ENCODE data around the gene RYR1. TPM values are rescaled to one million over a fixed set of nuclear protein-coding genes. Genes with fewer than 3 reads are reported as not detected.

RYR1 gene
- total and polyA plus RNA-seq, 2 experiments from 2014 or later = 0.07 to 0.21 TPM

DNA sequence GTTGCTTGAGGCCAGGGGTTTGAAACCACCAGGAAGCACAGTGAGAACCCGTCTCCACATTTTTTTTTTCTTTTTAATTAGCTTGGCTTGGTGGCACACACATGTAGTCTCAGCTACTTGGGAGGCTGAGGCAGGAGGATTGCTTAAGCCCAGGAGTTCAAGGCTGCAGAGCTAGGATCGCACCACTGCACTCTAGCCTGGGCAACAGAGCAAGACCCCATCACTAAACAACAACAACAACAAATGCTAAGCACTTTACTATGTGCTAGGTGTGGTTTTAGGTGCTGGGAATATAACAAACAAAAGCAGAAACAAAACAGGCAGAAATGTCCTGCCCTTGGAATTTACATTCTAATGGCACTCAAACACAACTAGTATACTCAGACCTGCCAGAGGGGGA, 51.3 kb downstream of the RYR1 start:
- no peak overlapping the region for H3K27ac ChIP-seq
- TF ChIP-seq EZH2 (IDR thresholded peaks at IDR 0.05; ENCODE audit: borderline replicate concordance) = no peak
- TF ChIP-seq, protein P1, sequence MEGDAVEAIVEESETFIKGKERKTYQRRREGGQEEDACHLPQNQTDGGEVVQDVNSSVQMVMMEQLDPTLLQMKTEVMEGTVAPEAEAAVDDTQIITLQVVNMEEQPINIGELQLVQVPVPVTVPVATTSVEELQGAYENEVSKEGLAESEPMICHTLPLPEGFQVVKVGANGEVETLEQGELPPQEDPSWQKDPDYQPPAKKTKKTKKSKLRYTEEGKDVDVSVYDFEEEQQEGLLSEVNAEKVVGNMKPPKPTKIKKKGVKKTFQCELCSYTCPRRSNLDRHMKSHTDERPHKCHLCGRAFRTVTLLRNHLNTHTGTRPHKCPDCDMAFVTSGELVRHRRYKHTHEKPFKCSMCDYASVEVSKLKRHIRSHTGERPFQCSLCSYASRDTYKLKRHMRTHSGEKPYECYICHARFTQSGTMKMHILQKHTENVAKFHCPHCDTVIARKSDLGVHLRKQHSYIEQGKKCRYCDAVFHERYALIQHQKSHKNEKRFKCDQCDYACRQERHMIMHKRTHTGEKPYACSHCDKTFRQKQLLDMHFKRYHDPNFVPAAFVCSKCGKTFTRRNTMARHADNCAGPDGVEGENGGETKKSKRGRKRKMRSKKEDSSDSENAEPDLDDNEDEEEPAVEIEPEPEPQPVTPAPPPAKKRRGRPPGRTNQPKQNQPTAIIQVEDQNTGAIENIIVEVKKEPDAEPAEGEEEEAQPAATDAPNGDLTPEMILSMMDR (IDR thresholded peaks at IDR 0.05; ENCODE audit: poor library complexity) = no peak
- TF ChIP-seq EZH2phosphoT487 (IDR thresholded peaks at IDR 0.05; ENCODE audit: low read depth, severe bottlenecking, unreplicated experiment) = no peak
- WGBS (ENCODE audit: low lambda C conversion rate, missing lambda C conversion rate) = 84% methylated on average over 2 of the region's 2 CpGs

DNA sequence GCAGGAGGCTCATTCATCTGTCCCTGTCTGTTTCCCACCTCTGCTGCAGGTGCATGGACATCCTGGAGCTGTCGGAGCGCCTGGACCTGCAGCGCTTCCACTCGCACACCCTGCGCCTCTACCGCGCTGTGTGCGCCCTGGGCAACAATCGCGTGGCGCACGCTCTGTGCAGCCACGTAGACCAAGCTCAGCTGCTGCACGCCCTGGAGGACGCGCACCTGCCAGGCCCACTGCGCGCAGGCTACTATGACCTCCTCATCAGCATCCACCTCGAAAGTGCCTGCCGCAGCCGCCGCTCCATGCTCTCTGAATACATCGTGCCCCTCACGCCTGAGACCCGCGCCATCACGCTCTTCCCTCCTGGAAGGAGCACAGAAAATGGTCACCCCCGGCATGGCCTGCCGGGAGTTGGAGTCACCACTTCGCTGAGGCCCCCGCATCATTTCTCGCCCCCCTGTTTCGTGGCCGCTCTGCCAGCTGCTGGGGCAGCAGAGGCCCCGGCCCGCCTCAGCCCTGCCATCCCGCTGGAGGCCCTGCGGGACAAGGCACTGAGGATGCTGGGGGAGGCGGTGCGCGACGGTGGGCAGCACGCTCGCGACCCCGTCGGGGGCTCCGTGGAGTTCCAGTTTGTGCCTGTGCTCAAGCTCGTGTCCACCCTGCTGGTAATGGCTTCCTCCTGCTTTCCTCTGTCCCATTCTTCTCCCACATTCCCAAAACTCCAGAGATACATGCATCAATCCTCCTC, 52.2 kb downstream of the RYR1 start:
- no peak overlapping the region for H3K4me2 ChIP-seq
- no peaks in the 10 kb centered on the region for H4K20me1 ChIP-seq (ENCODE audit: insufficient read depth, poor library complexity, severe bottlenecking)
- WGBS (ENCODE audit: low lambda C conversion rate, missing lambda C conversion rate) = 97% methylated on average over 49 of the region's 49 CpGs
- no peak overlapping the region for H3K27ac ChIP-seq
- no peaks in the 10 kb centered on the region for H3K36me3 ChIP-seq (replicated peaks; ENCODE audit: insufficient read depth, low read depth)
- H2AFZ ChIP-seq = no peak overlapping the region
- no peak overlapping the region for H3K4me3 ChIP-seq
- no peaks in the 10 kb centered on the region for H3K79me2 ChIP-seq
- no peak for DNase-seq (ENCODE audit: low spot score)
- H3K4me1 ChIP-seq (ENCODE audit: insufficient read depth) = no peaks in the 10 kb centered on the region
- H3K9me2 ChIP-seq (replicated peaks; ENCODE audit: insufficient read depth) = no peaks in the 10 kb centered on the region
- TF ChIP-seq, protein P1 (IDR thresholded peaks at IDR 0.05; ENCODE audit: poor library complexity) = no peak
- TF ChIP-seq EZH2phosphoT487 (IDR thresholded peaks at IDR 0.05; ENCODE audit: low read depth, severe bottlenecking, unreplicated experiment) (no peak), EZH2 (IDR thresholded peaks at IDR 0.05; ENCODE audit: borderline replicate concordance) (no peak)
- H3K27me3 ChIP-seq = no peaks in the 10 kb centered on the region
- H3K9me3 ChIP-seq (ENCODE audit: low read depth) = no peaks in the 10 kb centered on the region

More for the DNA sequence above, 51.3 kb downstream of the RYR1 start:
- Histone ChIP-seq H4K20me1 (ENCODE audit: insufficient read depth, poor library complexity, severe bottlenecking) (no peaks in the 10 kb centered on the region), H3K4me1 (ENCODE audit: insufficient read depth) (no peaks in the 10 kb centered on the region), H3K79me2 (no peaks in the 10 kb centered on the region), H3K9me2 (replicated peaks; ENCODE audit: insufficient read depth) (no peaks in the 10 kb centered on the region), H3K36me3 (replicated peaks; ENCODE audit: insufficient read depth, low read depth) (no peaks in the 10 kb centered on the region), H3K4me3 (no peak overlapping the region), H2AFZ (no peak overlapping the region), H3K4me2 (no peak overlapping the region), H3K27me3 (no peaks in the 10 kb centered on the region), H3K9me3 (ENCODE audit: low read depth) (no peaks in the 10 kb centered on the region)
- DNase-seq (ENCODE audit: low spot score) = no peak

DNA sequence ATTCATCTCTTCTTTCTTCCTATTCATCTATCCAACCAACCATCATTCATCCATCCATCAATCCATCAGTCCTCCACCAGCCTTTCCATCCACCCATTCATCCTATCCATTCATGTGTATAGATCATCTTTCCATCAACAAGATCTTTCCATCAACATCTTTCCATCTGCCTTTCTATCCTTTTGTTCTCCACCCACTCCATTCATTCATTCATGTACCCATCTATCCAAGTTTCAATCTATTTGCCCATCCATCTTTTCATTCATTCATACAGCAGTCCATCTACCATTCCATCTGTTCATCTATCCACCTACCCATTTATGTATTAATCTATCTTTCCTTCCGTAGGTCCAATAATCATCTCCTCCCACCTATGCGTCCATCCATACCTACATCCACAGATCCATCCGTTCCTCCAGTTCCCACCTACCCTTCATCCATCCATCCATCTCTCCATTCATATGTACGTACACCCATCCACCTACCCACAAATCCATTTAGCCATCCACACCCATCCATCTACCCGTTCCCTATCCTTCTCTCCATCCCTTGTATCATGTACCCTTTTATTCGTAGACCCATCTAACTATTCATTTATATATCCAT, 53.3 kb downstream of the RYR1 start:
- H2AFZ ChIP-seq = no peak overlapping the region
- H3K4me3 ChIP-seq = no peak overlapping the region
- H3K36me3 ChIP-seq (replicated peaks; ENCODE audit: insufficient read depth, low read depth) = no peaks in the 10 kb centered on the region
- TF ChIP-seq EZH2phosphoT487 (IDR thresholded peaks at IDR 0.05; ENCODE audit: low read depth, severe bottlenecking, unreplicated experiment) (no peak), EZH2 (IDR thresholded peaks at IDR 0.05; ENCODE audit: borderline replicate concordance) (no peak)
- TF ChIP-seq, protein P1 (IDR thresholded peaks at IDR 0.05; ENCODE audit: poor library complexity) = no peak
- 97% methylated on average over 6 of the region's 6 CpGs for WGBS (ENCODE audit: low lambda C conversion rate, missing lambda C conversion rate)
- no peak overlapping the region for H3K27ac ChIP-seq
- H3K79me2 ChIP-seq = no peaks in the 10 kb centered on the region
- no peaks in the 10 kb centered on the region for H3K4me1 ChIP-seq (ENCODE audit: insufficient read depth)
- no peaks in the 10 kb centered on the region for H4K20me1 ChIP-seq (ENCODE audit: insufficient read depth, poor library complexity, severe bottlenecking)
- no peaks in the 10 kb centered on the region for H3K9me3 ChIP-seq (ENCODE audit: low read depth)
- no peak overlapping the region for H3K4me2 ChIP-seq
- H3K9me2 ChIP-seq (replicated peaks; ENCODE audit: insufficient read depth) = no peaks in the 10 kb centered on the region
- no peak for DNase-seq (ENCODE audit: low spot score)
- no peaks in the 10 kb centered on the region for H3K27me3 ChIP-seq

Data from hepatocyte (in vitro differentiated cells).